Right renal cortex interstitium (tissue), 3 donors: ENCODE data around the gene MROH7. TPM values are rescaled to one million over a fixed set of nuclear protein-coding genes. Genes with fewer than 3 reads are reported as not detected.

Experiments
- DNase-seq, 3 donors: peaks; one replicate each; pipeline ENCODE4 v3.0.0-alpha.2; 2013; ENCODE audit warnings: low read depth in 3 of 3, low spot score in 2 of 3
- polyA plus RNA-seq, 3 donors: library from polyadenylated mRNA; unstranded; fragments of 120-200 nt; gene quantifications; one replicate each; pipeline ENCODE4 v1.2.1, GENCODE V29; 2013; ENCODE audit not compliant: insufficient read length in 3 of 3

Gene MROH7
- polyA plus RNA-seq, 3 donors = 2.9 to 4.1 (median 4.0) TPM

- DNase-seq = no peak
These were observed 53.2 kb downstream of the MROH7 start for GRCh38 chr1:54694771-54695170.

GRCh38 chr1:54695221-54695620 is 53.6 kb downstream of the MROH7 start:
- DNase-seq = no peak

GRCh38 chr1:54695764-54696163 is 54.2 kb downstream of the MROH7 start:
- no peak for DNase-seq

GRCh38 chr1:54696262-54696661 is 54.7 kb downstream of the MROH7 start:
- DNase-seq = no peak

GRCh38 chr1:54697896-54698295 is 56.3 kb downstream of the MROH7 start:
- DNase-seq = no peak

GRCh38 chr1:54698346-54698745 is 56.8 kb downstream of the MROH7 start:
- no peak for DNase-seq

- no peak for DNase-seq
These were observed 58.4 kb downstream of the MROH7 start for GRCh38 chr1:54699936-54700525.

- DNase-seq = no peak
These were observed 59.5 kb downstream of the MROH7 start for GRCh38 chr1:54701066-54701465.

- no peak for DNase-seq
These were observed 60.4 kb downstream of the MROH7 start for GRCh38 chr1:54701996-54702395.

- DNase-seq = no peak
These were observed 61.9 kb downstream of the MROH7 start for GRCh38 chr1:54703471-54703870.

GRCh38 chr1:54705153-54705552 is 63.6 kb downstream of the MROH7 start:
- DNase-seq = no peak

- DNase-seq = no peak
These were observed 64.8 kb downstream of the MROH7 start for GRCh38 chr1:54706419-54706818.

GRCh38 chr1:54708385-54708784 is 66.8 kb downstream of the MROH7 start:
- no peak for DNase-seq

GRCh38 chr1:54709547-54710292 is 68.1 kb downstream of the MROH7 start:
- no peak for DNase-seq

- DNase-seq = no peak
These were observed 68.8 kb downstream of the MROH7 start for GRCh38 chr1:54710434-54710833.

- no peak for DNase-seq
These were observed 69.3 kb downstream of the MROH7 start for GRCh38 chr1:54710841-54711240.

- DNase-seq = no peak
These were observed 70.0 kb downstream of the MROH7 start for GRCh38 chr1:54711536-54711935.

- no peak for DNase-seq
These were observed 73.4 kb downstream of the MROH7 start for GRCh38 chr1:54714881-54715492.

- peak; percentile 61 to 74 (median 68) for DNase-seq
These were observed 74.1 kb downstream of the MROH7 start, which contains the start of gene TTC4 for GRCh38 chr1:54715493-54716298. Gene TTC4, plus strand, starts transcription at chr1:54715861. Its CDS starts 48 bp downstream, at chr1:54715909.

GRCh38 chr1:54716299-54717047 is 74.9 kb downstream of the MROH7 start:
- DNase-seq = no peak
